PFSK-1 (cell line): ENCODE measurements around the gene NLRP5.

Experiments used
- FOXP2 ChIP-seq: optimal IDR thresholded peaks from 2 replicates; pipeline ENCODE3; 2011; ENCODE audit warnings: borderline replicate concordance, control low read depth, inconsistent platforms; ENCODE audit not compliant: insufficient read depth; ENCODE audit errors: extremely low read length, extremely low read depth
- POLR2AphosphoS5 ChIP-seq: IDR thresholded peaks from 2 replicates; pipeline ENCODE4 v1.6.1; 2012; ENCODE audit warnings: low read depth, mild to moderate bottlenecking, control low read depth, low read length, moderate library complexity
- SIN3A ChIP-seq: IDR thresholded peaks from 2 replicates; pipeline ENCODE4 v1.6.1; 2012; ENCODE audit warnings: mild to moderate bottlenecking, low read length, moderate library complexity, borderline replicate concordance; ENCODE audit not compliant: insufficient read depth
- TAF1 ChIP-seq: IDR thresholded peaks from 2 replicates; pipeline ENCODE4 v1.6.1; 2012; ENCODE audit warnings: low read length, control low read depth, borderline replicate concordance; ENCODE audit not compliant: insufficient read depth
- TF ChIP-seq, protein P1 (sequence below), 2 experiments: IDR thresholded peaks; 2 replicates each; pipeline versions ENCODE4 v1.6.1 to v1.8.0; 2011 to 2012; ENCODE audit warnings: low read depth in 2 of 2, low read length in 2 of 2, control low read depth in 1 of 2, inconsistent platforms in 1 of 2, mild to moderate bottlenecking in 1 of 2, moderate library complexity in 1 of 2; ENCODE audit not compliant: insufficient read depth in 1 of 2

The NLRP5 gene

DNA sequence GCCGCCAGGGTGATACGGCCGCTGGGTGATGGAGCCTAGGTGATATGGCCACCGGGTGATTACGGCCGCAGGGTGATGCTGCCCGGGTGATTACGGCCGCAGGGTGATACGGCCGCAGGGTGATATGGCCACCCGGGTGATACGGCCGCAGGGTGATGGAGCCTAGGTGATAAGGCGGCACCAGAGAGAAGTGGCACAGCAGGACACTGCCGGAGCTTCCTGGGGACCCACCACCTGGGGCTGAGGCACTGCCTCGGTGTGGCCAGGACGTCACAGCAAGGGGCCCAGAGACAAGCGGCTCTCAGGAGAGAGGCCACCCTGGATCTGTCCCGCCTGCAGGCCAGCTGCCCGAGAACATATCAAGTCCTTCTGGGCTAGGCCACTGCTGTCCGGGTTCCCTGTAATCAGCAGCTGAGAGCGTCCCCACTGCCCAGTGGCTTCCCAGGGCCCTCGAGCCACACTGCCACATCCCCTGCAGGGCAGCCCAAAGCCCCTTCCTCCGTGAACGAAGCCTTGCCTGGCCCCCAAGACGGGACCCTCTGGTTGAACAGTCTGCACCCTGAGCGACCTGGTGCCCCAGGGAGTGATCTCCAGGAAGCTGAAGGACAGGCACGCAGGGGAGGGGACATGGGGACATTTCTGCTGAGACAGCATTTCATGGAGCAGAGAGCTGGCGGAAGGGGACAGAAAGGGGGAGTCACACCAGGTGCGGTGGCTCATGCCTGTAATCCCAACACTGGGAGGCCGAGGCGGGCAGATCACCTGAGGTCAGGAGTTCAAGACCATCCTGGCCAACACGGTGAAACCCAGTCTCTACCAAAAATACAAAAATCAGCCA lies 112.4 kb downstream of the NLRP5 start:
- TF ChIP-seq POLR2AphosphoS5: no peak
- TF ChIP-seq, protein P1, sequence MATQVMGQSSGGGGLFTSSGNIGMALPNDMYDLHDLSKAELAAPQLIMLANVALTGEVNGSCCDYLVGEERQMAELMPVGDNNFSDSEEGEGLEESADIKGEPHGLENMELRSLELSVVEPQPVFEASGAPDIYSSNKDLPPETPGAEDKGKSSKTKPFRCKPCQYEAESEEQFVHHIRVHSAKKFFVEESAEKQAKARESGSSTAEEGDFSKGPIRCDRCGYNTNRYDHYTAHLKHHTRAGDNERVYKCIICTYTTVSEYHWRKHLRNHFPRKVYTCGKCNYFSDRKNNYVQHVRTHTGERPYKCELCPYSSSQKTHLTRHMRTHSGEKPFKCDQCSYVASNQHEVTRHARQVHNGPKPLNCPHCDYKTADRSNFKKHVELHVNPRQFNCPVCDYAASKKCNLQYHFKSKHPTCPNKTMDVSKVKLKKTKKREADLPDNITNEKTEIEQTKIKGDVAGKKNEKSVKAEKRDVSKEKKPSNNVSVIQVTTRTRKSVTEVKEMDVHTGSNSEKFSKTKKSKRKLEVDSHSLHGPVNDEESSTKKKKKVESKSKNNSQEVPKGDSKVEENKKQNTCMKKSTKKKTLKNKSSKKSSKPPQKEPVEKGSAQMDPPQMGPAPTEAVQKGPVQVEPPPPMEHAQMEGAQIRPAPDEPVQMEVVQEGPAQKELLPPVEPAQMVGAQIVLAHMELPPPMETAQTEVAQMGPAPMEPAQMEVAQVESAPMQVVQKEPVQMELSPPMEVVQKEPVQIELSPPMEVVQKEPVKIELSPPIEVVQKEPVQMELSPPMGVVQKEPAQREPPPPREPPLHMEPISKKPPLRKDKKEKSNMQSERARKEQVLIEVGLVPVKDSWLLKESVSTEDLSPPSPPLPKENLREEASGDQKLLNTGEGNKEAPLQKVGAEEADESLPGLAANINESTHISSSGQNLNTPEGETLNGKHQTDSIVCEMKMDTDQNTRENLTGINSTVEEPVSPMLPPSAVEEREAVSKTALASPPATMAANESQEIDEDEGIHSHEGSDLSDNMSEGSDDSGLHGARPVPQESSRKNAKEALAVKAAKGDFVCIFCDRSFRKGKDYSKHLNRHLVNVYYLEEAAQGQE (IDR thresholded peaks at IDR 0.05; ENCODE audit: insufficient read depth in 1 of 2, low read depth in 2 of 2, low read length in 2 of 2): no peak
- TF ChIP-seq FOXP2: no peak
- TF ChIP-seq SIN3A: no peak
- TF ChIP-seq TAF1: no peak

DNA sequence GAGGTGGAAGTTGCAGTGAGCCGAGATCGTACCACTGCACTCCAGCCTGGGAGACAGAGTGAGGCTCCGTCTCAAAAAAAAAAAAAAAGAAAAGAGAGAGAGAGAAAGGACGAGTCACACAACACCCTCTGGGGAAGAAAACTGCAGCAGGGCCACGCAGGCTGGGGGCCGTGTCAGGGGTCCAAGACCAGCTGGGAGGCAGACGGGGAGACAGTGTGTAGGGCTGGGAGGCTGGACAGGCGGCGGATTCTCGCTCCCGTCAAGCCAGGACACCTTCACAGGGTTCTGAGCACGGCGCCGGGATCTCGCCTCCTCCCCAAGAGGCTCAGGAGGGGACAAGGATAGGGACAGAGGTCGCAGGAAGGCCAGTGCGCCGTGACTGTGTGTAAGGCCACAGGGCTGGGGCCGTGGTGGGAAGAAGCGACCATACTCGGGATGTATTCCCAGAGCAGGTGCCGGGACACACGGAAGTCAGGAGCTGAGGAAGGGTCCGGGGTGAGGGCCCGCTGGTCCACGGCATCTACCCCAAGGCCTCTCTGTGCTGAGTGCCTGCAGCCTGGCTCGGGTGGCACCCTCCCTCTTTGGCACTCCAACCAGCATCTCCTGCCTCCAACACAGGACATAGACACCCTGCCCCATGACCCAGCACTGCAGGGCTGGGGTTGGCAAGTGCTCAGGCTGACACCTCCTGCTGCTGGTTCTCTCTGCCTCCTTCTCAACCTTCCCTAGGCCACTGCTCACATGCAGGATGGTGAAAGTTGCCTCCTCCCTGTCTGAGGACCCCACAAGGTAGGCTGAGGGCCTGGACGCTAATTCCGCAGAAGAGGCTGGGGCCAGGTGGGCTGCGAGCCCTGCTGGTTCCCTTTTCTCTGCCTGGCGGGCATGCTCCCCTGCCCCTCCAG lies 113.3 kb downstream of the NLRP5 start:
- TF ChIP-seq, protein P1 (IDR thresholded peaks at IDR 0.05; ENCODE audit: insufficient read depth in 1 of 2, low read depth in 2 of 2, low read length in 2 of 2): no peak
- TF ChIP-seq POLR2AphosphoS5 (no peak), SIN3A (no peak), FOXP2 (no peak), TAF1 (no peak)

DNA sequence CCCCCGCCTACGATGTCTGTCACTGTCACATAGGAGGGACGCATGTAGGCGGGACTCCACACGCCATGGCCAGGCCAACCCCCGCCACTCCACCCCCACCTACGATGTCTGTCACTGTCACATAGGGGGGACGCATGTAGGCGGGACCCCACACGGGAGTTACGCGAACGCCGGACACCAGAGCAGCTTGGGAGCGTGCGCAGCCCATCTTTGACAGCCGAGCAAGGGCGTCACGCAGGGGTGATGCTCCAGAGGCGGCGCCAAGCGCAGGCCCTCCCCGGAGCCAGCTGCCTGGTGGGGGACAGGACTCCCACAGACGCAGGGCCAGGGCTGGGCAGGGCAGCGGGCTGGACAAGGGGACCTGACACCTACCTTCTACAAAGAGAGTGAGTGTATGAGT lies 114.5 kb downstream of the NLRP5 start:
- TF ChIP-seq SIN3A (no peak), FOXP2 (no peak), TAF1 (no peak)

DNA sequence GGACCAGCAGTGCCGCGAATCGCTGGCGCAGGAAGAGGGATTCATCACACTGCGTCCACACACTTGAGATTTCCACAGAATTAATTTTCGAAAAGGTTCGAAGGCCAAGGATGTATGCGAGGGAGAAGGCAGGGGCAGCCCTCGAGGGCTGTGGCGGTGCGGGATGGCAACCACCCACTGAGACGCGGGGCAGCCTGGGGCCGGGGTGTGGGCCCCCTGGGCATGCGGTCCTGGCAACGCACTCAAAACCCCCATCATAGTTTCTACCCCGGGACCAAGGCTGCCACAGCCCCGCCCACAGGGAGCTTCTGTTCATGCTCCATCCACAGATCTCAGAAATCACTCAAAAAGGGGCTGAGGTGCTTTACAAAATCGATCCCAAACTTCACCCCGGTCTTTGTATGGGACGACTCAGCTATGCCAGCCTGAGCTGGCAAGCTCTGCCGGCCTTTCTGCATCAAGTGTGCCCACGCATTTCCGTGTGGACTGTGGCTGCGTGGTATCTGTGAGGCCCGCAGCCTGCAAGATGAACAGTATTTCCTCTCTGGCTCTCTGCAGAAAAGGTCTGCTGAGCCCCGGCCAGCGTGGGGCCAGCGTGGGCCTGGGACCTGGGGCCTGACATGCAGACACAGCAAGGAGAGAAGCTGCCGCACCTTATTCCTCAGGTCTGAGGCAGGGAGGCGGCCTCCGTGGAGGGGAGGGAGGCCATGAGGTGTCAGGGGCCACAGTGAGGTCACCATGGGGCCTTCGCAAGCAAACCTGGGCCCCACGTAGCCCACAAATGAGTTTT lies 115.4 kb downstream of the NLRP5 start:
- TF ChIP-seq POLR2AphosphoS5 (no peak), FOXP2 (no peak), TAF1 (no peak), SIN3A (no peak)
- TF ChIP-seq, protein P1 (IDR thresholded peaks at IDR 0.05; ENCODE audit: insufficient read depth in 1 of 2, low read depth in 2 of 2, low read length in 2 of 2): no peak

DNA sequence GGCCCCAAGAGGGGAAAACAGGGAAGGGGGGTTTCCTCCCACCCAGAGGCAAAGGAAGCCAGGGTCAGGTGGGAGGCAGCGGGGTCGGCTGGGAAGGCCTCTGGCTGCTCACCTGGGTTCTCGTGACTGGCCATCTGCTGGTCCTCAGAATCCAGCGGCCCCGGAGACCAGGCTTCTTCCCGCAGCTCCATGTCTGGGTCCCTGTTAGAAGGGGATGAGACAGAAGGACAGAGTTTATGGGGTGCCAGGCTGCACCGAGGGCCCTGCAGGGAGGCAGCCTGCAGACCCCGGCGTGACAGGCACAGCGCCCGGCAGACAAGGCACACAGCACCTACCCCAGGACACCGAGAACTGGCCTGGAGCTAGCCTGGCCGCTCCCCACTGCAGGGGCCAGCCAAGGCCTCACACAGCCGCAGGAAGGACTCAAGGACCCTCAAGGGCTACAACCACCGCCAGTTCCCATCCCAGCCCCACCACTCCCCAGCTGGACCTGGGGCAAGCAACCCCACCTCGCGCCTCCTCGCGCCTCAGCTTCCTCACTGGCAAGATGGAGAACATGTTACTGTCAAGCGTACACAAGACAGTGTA lies 116.5 kb downstream of the NLRP5 start:
- TF ChIP-seq TAF1 (no peak), SIN3A (no peak)
